Measurements from ENCODE around the gene KRTAP23-1. TPM values are rescaled to one million over a fixed set of nuclear protein-coding genes. Genes with fewer than 3 reads are reported as not detected.

Gene KRTAP23-1
- total and polyA plus RNA-seq, 2 donors (not counting 3 experiments of a cell fraction or from before 2014, with no cell fraction given) = not detected

DNA sequence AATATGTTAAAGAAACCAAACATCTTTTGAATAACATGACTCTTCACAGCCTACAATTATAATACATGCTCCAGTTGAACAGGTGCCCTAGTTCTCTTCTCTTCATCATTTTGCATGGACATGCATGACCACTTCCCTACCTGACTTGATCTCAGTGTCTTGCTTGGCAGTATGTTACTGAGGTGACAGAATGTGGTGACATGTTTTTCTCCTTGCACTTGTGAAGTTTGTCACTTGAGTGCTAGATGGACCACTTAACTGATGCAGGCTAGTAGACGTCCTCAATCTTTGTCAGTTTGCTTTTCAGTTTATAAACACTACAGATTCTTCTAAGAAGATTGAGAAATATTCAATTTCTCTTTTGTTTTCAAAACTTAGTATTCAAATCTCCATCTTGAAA is 33.8 kb upstream of the KRTAP23-1 start:
- H3K9me3 ChIP-seq (replicated peaks; ENCODE audit: control insufficient read depth, insufficient read depth, low read length) = peaks cover 2% of the 10 kb centered on the region
- no peak overlapping the region for H3K4me2 ChIP-seq (ENCODE audit: insufficient read depth, low read length)
- no peaks in the 10 kb centered on the region for H4K20me1 ChIP-seq (replicated peaks; ENCODE audit: control insufficient read depth, extremely low read depth, insufficient read depth, low read length)
- CTCF ChIA-PET = no interaction called here
- no peaks in the 10 kb centered on the region for H3K9me1 ChIP-seq (replicated peaks; ENCODE audit: control insufficient read depth, extremely low read depth, insufficient read depth, low read length)
- no peak overlapping the region for H2AFZ ChIP-seq (ENCODE audit: low read depth, low read length)
- H3K27me3 ChIP-seq (ENCODE audit: control insufficient read depth in 2 of 2, insufficient read depth in 2 of 2, low read length in 2 of 2) = no peaks in the 10 kb centered on the region
- BruUV-seq (replicated peaks) = no TSS peak
- dilution Hi-C loops (cut with MboI; ENCODE audit: extremely low pct_ligation_motif_present, low sequenced_read_pairs) (no loop called here), intact Hi-C loops (cut with micrococcal nuclease) (no loop called here)
- H3K27ac ChIP-seq (ENCODE audit: insufficient read depth, low read depth, low read length) = no peak overlapping the region
- no peak overlapping the region for H3K4me3 ChIP-seq (replicated peaks in 1 of 3; ENCODE audit: insufficient read depth in 1 of 3, low read depth in 1 of 3, low read length in 3 of 3)
- POLR2A ChIA-PET = no interaction called here
- TF ChIP-seq JUN (IDR thresholded peaks at IDR 0.05; ENCODE audit: borderline replicate concordance, insufficient read depth, insufficient read length, low read depth) = no peak
- no peak for TF ChIP-seq MYC (IDR thresholded peaks at IDR 0.05; ENCODE audit: low read depth, low read length)
- no peak for TF ChIP-seq EZH2 (IDR thresholded peaks at IDR 0.05; ENCODE audit: borderline replicate concordance, low read depth, low read length, severe bottlenecking)
- TF ChIP-seq FOS (IDR thresholded peaks at IDR 0.05; ENCODE audit: borderline replicate concordance, insufficient read depth, low read length) = no peak
- no peak for TF ChIP-seq POLR2AphosphoS5 (IDR thresholded peaks at IDR 0.05; ENCODE audit: insufficient read depth, low read depth, low read length)
- H3K79me2 ChIP-seq (ENCODE audit: control insufficient read depth, insufficient read depth, low read length) = no peaks in the 10 kb centered on the region
- no peak for FAIRE-seq
- no peak overlapping the region for H3K9ac ChIP-seq (replicated peaks; ENCODE audit: extremely low read depth, insufficient read depth, low read length)
- no peak for DNase-seq (ENCODE audit: low read depth, low spot score)
- no peaks in the 10 kb centered on the region for H3K36me3 ChIP-seq (ENCODE audit: control insufficient read depth in 2 of 2, extremely low read depth in 1 of 2, insufficient read depth in 2 of 2, low read length in 2 of 2)
- H3K4me1 ChIP-seq (ENCODE audit: control insufficient read depth, extremely low read depth, insufficient read depth, low read length) = no peaks in the 10 kb centered on the region

DNA sequence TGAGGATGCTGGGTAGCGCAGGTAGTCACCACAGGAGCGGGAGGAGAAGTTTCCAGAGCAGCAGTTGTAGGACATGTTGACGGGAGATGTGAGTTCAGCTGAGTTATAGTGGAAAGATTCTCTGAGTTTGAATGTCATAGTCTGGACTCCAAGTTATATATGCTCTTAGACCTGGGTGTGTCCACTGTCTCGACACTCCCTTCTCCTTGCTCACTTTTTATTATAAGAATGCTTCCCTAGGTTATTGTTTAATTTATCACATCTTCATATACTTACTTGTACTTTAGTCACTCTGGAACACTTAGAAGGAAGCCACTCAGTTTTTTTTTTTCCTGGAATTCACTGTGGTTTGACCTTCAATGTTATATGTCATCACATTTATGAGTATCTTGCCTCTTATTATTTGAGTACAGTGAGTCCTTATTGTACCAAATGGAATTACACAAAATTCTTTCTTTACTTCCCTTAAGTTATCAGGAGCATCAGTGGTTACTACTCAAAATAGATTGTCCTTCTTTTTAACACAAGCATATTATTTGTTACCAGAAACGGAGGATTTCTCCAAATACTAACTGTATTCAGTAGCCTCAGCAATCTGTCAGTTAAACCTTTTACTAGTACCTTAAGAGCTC is 23.8 kb upstream of the KRTAP23-1 start, which contains the start of gene KRTAP13-2:
KRTAP13-2 (minus strand) TSS at position 133 of the 632 bp plus-strand sequence; CDS start at position 75, 58 bp downstream.
- Histone ChIP-seq H3K4me2 (ENCODE audit: insufficient read depth, low read length) (no peak within 1 kb of the TSS), H2AFZ (ENCODE audit: low read depth, low read length) (no peak within 1 kb of the TSS), H3K4me1 (ENCODE audit: control insufficient read depth, extremely low read depth, insufficient read depth, low read length) (no peaks in the 10 kb centered on the region), H3K4me3 (replicated peaks in 1 of 3; ENCODE audit: insufficient read depth in 1 of 3, low read depth in 1 of 3, low read length in 3 of 3) (no peak within 1 kb of the TSS), H3K36me3 (ENCODE audit: control insufficient read depth in 2 of 2, extremely low read depth in 1 of 2, insufficient read depth in 2 of 2, low read length in 2 of 2) (no peaks in the 10 kb centered on the region), H3K79me2 (ENCODE audit: control insufficient read depth, insufficient read depth, low read length) (no peaks in the 10 kb centered on the region), H3K27ac (ENCODE audit: insufficient read depth, low read depth, low read length) (no peak within 1 kb of the TSS), H3K27me3 (ENCODE audit: control insufficient read depth in 2 of 2, insufficient read depth in 2 of 2, low read length in 2 of 2) (no peaks in the 10 kb centered on the region), H3K9me3 (replicated peaks; ENCODE audit: control insufficient read depth, insufficient read depth, low read length) (no peaks in the 10 kb centered on the region), H3K9me1 (replicated peaks; ENCODE audit: control insufficient read depth, extremely low read depth, insufficient read depth, low read length) (no peaks in the 10 kb centered on the region), H3K9ac (replicated peaks; ENCODE audit: extremely low read depth, insufficient read depth, low read length) (no peak within 1 kb of the TSS), H4K20me1 (replicated peaks; ENCODE audit: control insufficient read depth, extremely low read depth, insufficient read depth, low read length) (no peaks in the 10 kb centered on the region)
- CTCF ChIA-PET = no interaction called here
- no peak for TF ChIP-seq FOS (IDR thresholded peaks at IDR 0.05; ENCODE audit: borderline replicate concordance, insufficient read depth, low read length)
- no peak for TF ChIP-seq POLR2A (IDR thresholded peaks at IDR 0.05; ENCODE audit: low read depth, low read length)
- no peak for TF ChIP-seq EZH2 (IDR thresholded peaks at IDR 0.05; ENCODE audit: borderline replicate concordance, low read depth, low read length, severe bottlenecking)
- TF ChIP-seq, protein P1, sequence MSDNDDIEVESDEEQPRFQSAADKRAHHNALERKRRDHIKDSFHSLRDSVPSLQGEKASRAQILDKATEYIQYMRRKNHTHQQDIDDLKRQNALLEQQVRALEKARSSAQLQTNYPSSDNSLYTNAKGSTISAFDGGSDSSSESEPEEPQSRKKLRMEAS (IDR thresholded peaks at IDR 0.05; ENCODE audit: insufficient read depth, insufficient read length) = no peak
- TF ChIP-seq POLR2AphosphoS5 (IDR thresholded peaks at IDR 0.05; ENCODE audit: insufficient read depth, low read depth, low read length) = no peak
- TF ChIP-seq JUN (IDR thresholded peaks at IDR 0.05; ENCODE audit: borderline replicate concordance, insufficient read depth, insufficient read length, low read depth) = no peak
- TF ChIP-seq, protein P2, sequence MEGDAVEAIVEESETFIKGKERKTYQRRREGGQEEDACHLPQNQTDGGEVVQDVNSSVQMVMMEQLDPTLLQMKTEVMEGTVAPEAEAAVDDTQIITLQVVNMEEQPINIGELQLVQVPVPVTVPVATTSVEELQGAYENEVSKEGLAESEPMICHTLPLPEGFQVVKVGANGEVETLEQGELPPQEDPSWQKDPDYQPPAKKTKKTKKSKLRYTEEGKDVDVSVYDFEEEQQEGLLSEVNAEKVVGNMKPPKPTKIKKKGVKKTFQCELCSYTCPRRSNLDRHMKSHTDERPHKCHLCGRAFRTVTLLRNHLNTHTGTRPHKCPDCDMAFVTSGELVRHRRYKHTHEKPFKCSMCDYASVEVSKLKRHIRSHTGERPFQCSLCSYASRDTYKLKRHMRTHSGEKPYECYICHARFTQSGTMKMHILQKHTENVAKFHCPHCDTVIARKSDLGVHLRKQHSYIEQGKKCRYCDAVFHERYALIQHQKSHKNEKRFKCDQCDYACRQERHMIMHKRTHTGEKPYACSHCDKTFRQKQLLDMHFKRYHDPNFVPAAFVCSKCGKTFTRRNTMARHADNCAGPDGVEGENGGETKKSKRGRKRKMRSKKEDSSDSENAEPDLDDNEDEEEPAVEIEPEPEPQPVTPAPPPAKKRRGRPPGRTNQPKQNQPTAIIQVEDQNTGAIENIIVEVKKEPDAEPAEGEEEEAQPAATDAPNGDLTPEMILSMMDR (IDR thresholded peaks at IDR 0.05; ENCODE audit: extremely low read depth in 1 of 2, insufficient read depth in 1 of 2, low read depth in 1 of 2, low read length in 2 of 2) = no peak
- no peak for TF ChIP-seq GATA2 (IDR thresholded peaks at IDR 0.05; ENCODE audit: insufficient read depth, insufficient read length, low read depth, low read length)
- TF ChIP-seq MYC (IDR thresholded peaks at IDR 0.05; ENCODE audit: low read depth, low read length) = no peak
- dilution Hi-C loops (cut with MboI; ENCODE audit: extremely low pct_ligation_motif_present, low sequenced_read_pairs) (no loop called here), intact Hi-C loops (cut with micrococcal nuclease) (no loop called here)
- FAIRE-seq = no peak
- DNase-seq (ENCODE audit: low read depth, low spot score) = no peak
- no TSS peak for BruUV-seq (replicated peaks)
- POLR2A ChIA-PET = no interaction called here
